ENCODE results near the gene RP9. TPM values are rescaled to one million over a fixed set of nuclear protein-coding genes. Genes with fewer than 3 reads are reported as not detected.
A peak's percentile ranks its signal among the peaks of the same experiment; 100 is the strongest.

RP9 gene
- total RNA-seq, 2 experiments from 2014 or later: 17.6 to 20.3 TPM

DNA sequence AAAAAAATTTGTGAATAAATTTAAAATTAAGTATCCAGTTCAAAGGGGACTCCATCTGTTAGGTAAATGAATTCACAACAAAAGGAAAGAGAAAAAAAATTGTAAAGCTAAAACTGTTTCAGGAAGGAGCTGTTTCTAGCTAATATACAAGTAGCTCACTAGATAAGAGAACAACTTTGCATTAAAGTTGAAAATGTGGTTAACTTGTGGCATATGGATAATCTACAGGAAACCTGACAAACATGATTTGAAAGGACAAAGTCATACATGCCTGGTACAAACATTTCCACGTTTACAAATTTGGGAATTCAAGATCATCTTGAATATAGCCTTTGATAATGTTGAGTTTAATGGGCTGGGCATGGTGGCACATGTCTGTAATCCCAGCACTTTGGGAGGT lies 55.5 kb downstream of the RP9 start:
- Mint-ChIP-seq H3K36me3 (ENCODE audit: low read depth) (no peaks in the 10 kb centered on the region), H3K9me3 (no peaks in the 10 kb centered on the region), H3K4me1 (ENCODE audit: low read depth) (peaks cover 64% of the 10 kb centered on the region), H3K27me3 (no peaks in the 10 kb centered on the region), H3K27ac (peak overlapping the region; percentile 81), H3K4me3 (peak overlapping the region; percentile 42)
- POLR2A ChIA-PET: interaction anchor here (0.8 to 3.7 kb wide), 4 partner anchors 9 to 44 kb away, joined by 3 to 26 read pairs (median 8); partner anchors contain the start of gene NT5C3A
- H3K4me1 ChIP-seq (ENCODE audit: insufficient read depth, low read length): peaks cover 13% of the 10 kb centered on the region
- no peak for DNase-seq
- H3K36me3 ChIP-seq (ENCODE audit: insufficient read depth, low read length): no peaks in the 10 kb centered on the region
- peak overlapping the region; percentile 18 to 21 for H3K27ac ChIP-seq (ENCODE audit: low read depth in 1 of 2, low read length in 2 of 2)
- TF ChIP-seq, protein P1, sequence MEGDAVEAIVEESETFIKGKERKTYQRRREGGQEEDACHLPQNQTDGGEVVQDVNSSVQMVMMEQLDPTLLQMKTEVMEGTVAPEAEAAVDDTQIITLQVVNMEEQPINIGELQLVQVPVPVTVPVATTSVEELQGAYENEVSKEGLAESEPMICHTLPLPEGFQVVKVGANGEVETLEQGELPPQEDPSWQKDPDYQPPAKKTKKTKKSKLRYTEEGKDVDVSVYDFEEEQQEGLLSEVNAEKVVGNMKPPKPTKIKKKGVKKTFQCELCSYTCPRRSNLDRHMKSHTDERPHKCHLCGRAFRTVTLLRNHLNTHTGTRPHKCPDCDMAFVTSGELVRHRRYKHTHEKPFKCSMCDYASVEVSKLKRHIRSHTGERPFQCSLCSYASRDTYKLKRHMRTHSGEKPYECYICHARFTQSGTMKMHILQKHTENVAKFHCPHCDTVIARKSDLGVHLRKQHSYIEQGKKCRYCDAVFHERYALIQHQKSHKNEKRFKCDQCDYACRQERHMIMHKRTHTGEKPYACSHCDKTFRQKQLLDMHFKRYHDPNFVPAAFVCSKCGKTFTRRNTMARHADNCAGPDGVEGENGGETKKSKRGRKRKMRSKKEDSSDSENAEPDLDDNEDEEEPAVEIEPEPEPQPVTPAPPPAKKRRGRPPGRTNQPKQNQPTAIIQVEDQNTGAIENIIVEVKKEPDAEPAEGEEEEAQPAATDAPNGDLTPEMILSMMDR (IDR thresholded peaks at IDR 0.05): no peak
- no peaks in the 10 kb centered on the region for H3K27me3 ChIP-seq (ENCODE audit: control insufficient read depth in 1 of 2, insufficient read depth in 2 of 2, low read length in 2 of 2)
- no peak overlapping the region for H3K4me3 ChIP-seq (ENCODE audit: low read length)
- CTCF ChIA-PET: interaction anchor here (1.0 to 4.8 kb wide), 4 partner anchors 16 to 207 kb away, joined by 3 to 32 read pairs (median 6); partner anchors contain the start of gene RP9
- no peak for ATAC-seq (ENCODE audit: poor library complexity)
- no peaks in the 10 kb centered on the region for H3K9me3 ChIP-seq (ENCODE audit: control insufficient read depth in 1 of 2, insufficient read depth in 1 of 2, low read length in 2 of 2)
- intact Hi-C loops (cut with DNase I, micrococcal nuclease): loop anchor here (5.0 to 10.0 kb wide), 3 partner anchors 109 to 206 kb away; no protein-coding TSS in a partner anchor

GRCh38 chr7:33050535-33051318 lies 58.5 kb downstream of the RP9 start:
- Mint-ChIP-seq H3K27ac (peak overlapping the region; percentile 60), H3K9me3 (no peaks in the 10 kb centered on the region), H3K27me3 (no peaks in the 10 kb centered on the region), H3K36me3 (ENCODE audit: low read depth) (no peaks in the 10 kb centered on the region), H3K4me3 (no peak overlapping the region), H3K4me1 (ENCODE audit: low read depth) (peaks cover 71% of the 10 kb centered on the region)
- Histone ChIP-seq H3K27ac (ENCODE audit: low read depth in 1 of 2, low read length in 2 of 2) (no peak overlapping the region), H3K36me3 (ENCODE audit: insufficient read depth, low read length) (no peaks in the 10 kb centered on the region), H3K9me3 (ENCODE audit: control insufficient read depth in 1 of 2, insufficient read depth in 1 of 2, low read length in 2 of 2) (no peaks in the 10 kb centered on the region), H3K27me3 (ENCODE audit: control insufficient read depth in 1 of 2, insufficient read depth in 2 of 2, low read length in 2 of 2) (no peaks in the 10 kb centered on the region), H3K4me1 (ENCODE audit: insufficient read depth, low read length) (peaks cover 16% of the 10 kb centered on the region), H3K4me3 (ENCODE audit: low read length) (no peak overlapping the region)
- intact Hi-C loops (cut with DNase I, micrococcal nuclease): loop anchor here (1.0 to 10.0 kb wide), 7 partner anchors 10 to 284 kb away; no protein-coding TSS in a partner anchor
- ChIA-PET CTCF (interaction anchor here (4.8 kb wide), 1 partner anchor 58 kb away, joined by 32 read pairs; the partner anchor contains the start of gene RP9), POLR2A (interaction anchor here (1.3 kb wide), 1 partner anchor 13 kb away, joined by 3 read pairs; no protein-coding TSS in a partner anchor)
- DNase-seq: peak in 6 of 14 experiments; percentile 4 to 78 (median 60)
- TF ChIP-seq, protein P1 (IDR thresholded peaks at IDR 0.05): peak; percentile 79
- peak; percentile 67 for ATAC-seq (ENCODE audit: poor library complexity)

DNA sequence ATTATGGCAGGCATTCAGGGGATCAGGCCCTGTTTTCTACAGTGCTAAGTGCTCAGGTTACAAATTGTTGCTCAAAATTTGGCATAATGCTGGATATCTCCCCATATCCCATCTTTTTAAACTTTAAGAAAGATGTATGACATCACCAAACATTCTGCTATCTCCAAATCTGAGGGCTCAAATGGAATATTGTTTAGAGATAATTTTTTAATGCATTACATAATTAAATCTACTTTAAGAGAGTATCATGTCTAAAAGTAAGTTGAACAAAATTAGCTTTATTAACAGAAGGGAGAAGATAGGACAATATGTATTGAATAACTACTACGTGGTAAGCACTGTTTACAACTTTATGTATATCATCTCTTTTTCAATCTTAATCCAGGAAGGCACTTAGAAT lies 60.5 kb downstream of the RP9 start:
- DNase-seq (no peak), ATAC-seq (ENCODE audit: poor library complexity) (no peak)
- H3K9me3 ChIP-seq (ENCODE audit: control insufficient read depth in 1 of 2, insufficient read depth in 1 of 2, low read length in 2 of 2): no peaks in the 10 kb centered on the region
- POLR2A ChIA-PET: interaction anchor here (1.8 kb wide), 1 partner anchor 9 kb away, joined by 8 read pairs; no protein-coding TSS in a partner anchor
- TF ChIP-seq, protein P1 (IDR thresholded peaks at IDR 0.05): no peak
- Mint-ChIP-seq H3K4me3 (no peak overlapping the region), H3K4me1 (ENCODE audit: low read depth) (peaks cover 66% of the 10 kb centered on the region), H3K9me3 (no peaks in the 10 kb centered on the region), H3K27me3 (no peaks in the 10 kb centered on the region), H3K36me3 (ENCODE audit: low read depth) (no peaks in the 10 kb centered on the region), H3K27ac (no peak overlapping the region)
- no peaks in the 10 kb centered on the region for H3K27me3 ChIP-seq (ENCODE audit: control insufficient read depth in 1 of 2, insufficient read depth in 2 of 2, low read length in 2 of 2)
- CTCF ChIA-PET: interaction anchor here (1.4 kb wide), 1 partner anchor 60 kb away, joined by 5 read pairs; the partner anchor contains the start of gene RP9
- H3K27ac ChIP-seq (ENCODE audit: low read depth in 1 of 2, low read length in 2 of 2): no peak overlapping the region
- H3K4me3 ChIP-seq (ENCODE audit: low read length): no peak overlapping the region
- peaks cover 11% of the 10 kb centered on the region for H3K4me1 ChIP-seq (ENCODE audit: insufficient read depth, low read length)
- intact Hi-C loops (cut with DNase I, micrococcal nuclease): loop anchor here in 1 of 2 experiments (5.0 kb wide), 1 partner anchor 106 kb away; no protein-coding TSS in a partner anchor
- H3K36me3 ChIP-seq (ENCODE audit: insufficient read depth, low read length): no peaks in the 10 kb centered on the region
